IMR-90 (cell line): ENCODE measurements around the gene SGK1. TPM values are rescaled to one million over a fixed set of nuclear protein-coding genes. Genes with fewer than 3 reads are reported as not detected.

Experiments used
- ATAC-seq: fragments of 200-7000 bp; cut with Tn5 transposase; 2 replicates; pipeline ENCODE4 v1.9.1; 2020; ENCODE audit warnings: low read depth, mild to moderate bottlenecking, moderate library complexity
- BruUV-seq: library from RNA; stranded (reverse); fragments of 400-500 nt; replicated peaks from 2 replicates; lab custom pipeline; 2021; lab: Mats Ljungman, UMichigan
- CTCF ChIA-PET: fragments of 300-600 bp; formaldehyde crosslinking; extraction: SDS; loops from one replicate; lab custom pipeline; 2021; ENCODE audit warnings: antibody characterized with exemption; lab: Yijun Ruan, JAX
- POLR2A ChIA-PET: fragments of 300-600 bp; sonication (Branson Sonifier 250); formaldehyde crosslinking; loops from one replicate; lab custom pipeline; 2022; ENCODE audit warnings: antibody characterized with exemption; ENCODE audit not compliant: unreplicated experiment; lab: Charles Lee
- DNase-seq: peaks from one replicate; pipeline ENCODE4 v3.0.0; 2013
- H2AFZ ChIP-seq: replicated peaks from 2 replicates; pipeline ENCODE3; 2013; ENCODE audit warnings: low read length, mild to moderate bottlenecking; ENCODE audit not compliant: poor library complexity
- H2AK5ac ChIP-seq: 2 replicates; pipeline ENCODE4 v1.6.1; 2013; ENCODE audit warnings: low read depth, low read length, inconsistent platforms
- H2AK9ac ChIP-seq: replicated peaks from 2 replicates; pipeline ENCODE3; 2013; ENCODE audit warnings: mild to moderate bottlenecking, low read depth, low read length, moderate library complexity; ENCODE audit not compliant: poor library complexity
- H2BK120ac ChIP-seq: 2 replicates; pipeline ENCODE4 v1.6.1; 2013; ENCODE audit warnings: low read depth, low read length, inconsistent platforms
- H2BK15ac ChIP-seq: 3 replicates; pipeline ENCODE4 v1.6.1; 2013; ENCODE audit warnings: low read depth, low read length, inconsistent platforms
- H2BK20ac ChIP-seq: 2 replicates; pipeline ENCODE4 v1.6.1; 2013; ENCODE audit warnings: low read depth, mild to moderate bottlenecking, inconsistent platforms, low read length, moderate library complexity
- H2BK5ac ChIP-seq: 2 replicates; pipeline ENCODE4 v1.6.1; 2013; ENCODE audit warnings: mild to moderate bottlenecking, low read depth, low read length, inconsistent platforms; ENCODE audit not compliant: poor library complexity, severe bottlenecking
- H3K14ac ChIP-seq: replicated peaks from 2 replicates; pipeline ENCODE4 v1.6.1; 2013; ENCODE audit warnings: low read depth, low read length, inconsistent platforms
- H3K18ac ChIP-seq: 2 replicates; pipeline ENCODE4 v1.6.1; 2013; ENCODE audit warnings: low read depth, low read length, control low read depth
- H3K23ac ChIP-seq: 2 replicates; pipeline ENCODE4 v1.6.1; 2013; ENCODE audit warnings: low read depth, low read length, inconsistent platforms
- H3K27ac ChIP-seq: 2 replicates; pipeline ENCODE4 v1.5.1; 2013; ENCODE audit warnings: mild to moderate bottlenecking, control low read depth, low read length; ENCODE audit not compliant: insufficient read depth
- H3K27me3 ChIP-seq: 2 replicates; pipeline ENCODE4 v1.6.1; 2013; ENCODE audit warnings: low read length; ENCODE audit not compliant: control insufficient read depth, insufficient read depth
- H3K36me3 ChIP-seq: 2 replicates; pipeline ENCODE4 v1.6.1; 2013; ENCODE audit warnings: low read length, mixed read lengths; ENCODE audit not compliant: control insufficient read depth, insufficient read depth
- H3K4ac ChIP-seq: 2 replicates; pipeline ENCODE4 v1.6.1; 2013; ENCODE audit warnings: low read depth, low read length, inconsistent platforms
- H3K4me1 ChIP-seq: 2 replicates; pipeline ENCODE4 v1.6.1; 2013; ENCODE audit warnings: low read length, mixed read lengths; ENCODE audit not compliant: control insufficient read depth, insufficient read depth
- H3K4me2 ChIP-seq: 2 replicates; pipeline ENCODE4 v1.6.1; 2013; ENCODE audit warnings: low read depth, mild to moderate bottlenecking, control low read depth, low read length, moderate library complexity
- H3K4me3 ChIP-seq: 2 replicates; pipeline ENCODE4 v1.5.1; 2013; ENCODE audit warnings: low read depth, mild to moderate bottlenecking, control low read depth, low read length, moderate library complexity; ENCODE audit not compliant: insufficient read depth
- H3K56ac ChIP-seq: 2 replicates; pipeline ENCODE4 v1.6.1; 2013; ENCODE audit warnings: low read length, inconsistent platforms; ENCODE audit not compliant: insufficient read depth; ENCODE audit errors: extremely low read depth
- H3K79me1 ChIP-seq, 2 experiments: 2 replicates each; pipeline ENCODE4 v1.6.1; 2013; ENCODE audit warnings: low read length in 2 of 2, inconsistent platforms in 1 of 2, low read depth in 1 of 2
- H3K9ac ChIP-seq: 2 replicates; pipeline ENCODE4 v1.6.1; 2013; ENCODE audit warnings: low read depth, low read length, control low read depth
- H3K9me1 ChIP-seq: 2 replicates; pipeline ENCODE4 v1.6.1; 2013; ENCODE audit warnings: low read length, inconsistent platforms; ENCODE audit not compliant: insufficient read depth
- H3K9me3 ChIP-seq: 2 replicates; pipeline ENCODE4 v1.6.1; 2013; ENCODE audit warnings: low read length; ENCODE audit not compliant: control insufficient read depth, insufficient read depth
- H4K20me1 ChIP-seq: 2 replicates; pipeline ENCODE4 v1.6.1; 2013; ENCODE audit warnings: low read length, inconsistent platforms; ENCODE audit not compliant: insufficient read depth
- H4K5ac ChIP-seq: 2 replicates; pipeline ENCODE4 v1.6.1; 2013; ENCODE audit warnings: mild to moderate bottlenecking, low read depth, low read length, control low read depth
- H4K8ac ChIP-seq, 2 experiments: 2 replicates each; pipeline ENCODE4 v1.6.1; 2013; ENCODE audit warnings: low read depth in 2 of 2, low read length in 2 of 2, control low read depth in 1 of 2, inconsistent platforms in 1 of 2
- H4K91ac ChIP-seq: 2 replicates; pipeline ENCODE4 v1.6.1; 2013; ENCODE audit warnings: low read depth, low read length, inconsistent platforms; ENCODE audit not compliant: insufficient read depth
- BHLHE40 ChIP-seq: fragments of 150-350 bp; IDR thresholded peaks from 2 replicates; pipeline ENCODE4 v1.6.1; 2016; ENCODE audit warnings: mild to moderate bottlenecking, low read depth, low read length
- CEBPB ChIP-seq: IDR thresholded peaks from 2 replicates; pipeline ENCODE4 v1.6.1; 2012; ENCODE audit warnings: low read depth, low read length, improper control_type of control experiment
- CHD1 ChIP-seq: IDR thresholded peaks from 2 replicates; pipeline ENCODE4 v1.6.1; 2012; ENCODE audit warnings: low read depth, low read length, improper control_type of control experiment
- CTCF ChIP-seq: conservative IDR thresholded peaks from 2 replicates; pipeline ENCODE4 v1.5.1; 2012; ENCODE audit warnings: mild to moderate bottlenecking, low read depth, low read length, improper control_type of control experiment
- FOS ChIP-seq: fragments of 150-350 bp; IDR thresholded peaks from 2 replicates; pipeline ENCODE4 v1.6.1; 2016; ENCODE audit warnings: low read depth, low read length
- MAFK ChIP-seq: IDR thresholded peaks from 2 replicates; pipeline ENCODE4 v1.6.1; 2012; ENCODE audit warnings: low read depth, low read length, improper control_type of control experiment
- MAZ ChIP-seq: IDR thresholded peaks from 2 replicates; pipeline ENCODE4 v1.6.1; 2012; ENCODE audit warnings: low read depth, mild to moderate bottlenecking, low read length, improper control_type of control experiment, moderate library complexity, borderline replicate concordance
- MXI1 ChIP-seq: IDR thresholded peaks from 2 replicates; pipeline ENCODE4 v1.6.1; 2012; ENCODE audit warnings: low read depth, mild to moderate bottlenecking, low read length, moderate library complexity, borderline replicate concordance
- NFE2L2 ChIP-seq: fragments of 150-350 bp; IDR thresholded peaks from 2 replicates; pipeline ENCODE4 v1.6.1; 2016; ENCODE audit warnings: low read depth, mild to moderate bottlenecking, low read length
- POLR2A ChIP-seq: IDR thresholded peaks from 2 replicates; pipeline ENCODE4 v1.6.1; 2012; ENCODE audit warnings: mild to moderate bottlenecking, low read depth, low read length
- RAD21 ChIP-seq: IDR thresholded peaks from 2 replicates; pipeline ENCODE4 v1.6.1; 2012; ENCODE audit warnings: low read length, improper control_type of control experiment
- RCOR1 ChIP-seq: IDR thresholded peaks from 2 replicates; pipeline ENCODE4 v1.6.1; 2012; ENCODE audit warnings: mild to moderate bottlenecking, low read length, improper control_type of control experiment; ENCODE audit not compliant: insufficient replicate concordance
- RFX5 ChIP-seq: IDR thresholded peaks from 2 replicates; pipeline ENCODE4 v1.8.0; 2012; ENCODE audit warnings: low read depth, mild to moderate bottlenecking, low read length, moderate library complexity
- SMC3 ChIP-seq: fragments of 150-350 bp; IDR thresholded peaks from 2 replicates; pipeline ENCODE4 v1.6.1; 2016; ENCODE audit warnings: low read depth, mild to moderate bottlenecking, antibody characterized with exemption, low read length, moderate library complexity
- USF2 ChIP-seq: fragments of 150-350 bp; IDR thresholded peaks from 2 replicates; pipeline ENCODE4 v1.6.1; 2017; ENCODE audit warnings: mild to moderate bottlenecking, antibody characterized with exemption, low read length, low read depth
- WGBS, 2 experiments: methylation state at CpG; one replicate each; pipeline versions ENCODE4 v1.1.5 to v1.1.7; 2013; ENCODE audit warnings: missing lambda C conversion rate in 2 of 2; ENCODE audit not compliant: insufficient read length in 1 of 2; ENCODE audit errors: extremely low coverage in 2 of 2; 5-methylcytosine and 5-hydroxymethylcytosine counted together
- dilution Hi-C: fragments of 300-500 bp; cut with HindIII; formaldehyde crosslinking; loops from one replicate; pipeline ENCODE4 v1.14.3; 2018; ENCODE audit warnings: low sequenced_read_pairs; ENCODE audit not compliant: unreplicated experiment
- in situ Hi-C: fragments of 300-500 bp; cut with MboI; formaldehyde crosslinking; loops from 3 replicates; pipeline ENCODE4 v1.14.3; 2019; ENCODE audit warnings: low sequenced_read_pairs, inconsistent platforms, mixed read lengths
- intact Hi-C: fragments of 100-400 bp; cut with micrococcal nuclease; formaldehyde crosslinking; loops from 2 replicates; pipeline ENCODE4 v1.10.0; 2022
- polyA plus RNA-seq, 3 experiments: library from polyadenylated mRNA; depleted of rRNA; stranded (reverse); fragments of >200 nt; gene quantifications; 2 replicates each; pipeline ENCODE4 v1.2.3, GENCODE V29; 2012; ENCODE audit warnings: low replicate concordance in 1 of 3
- total RNA-seq: library from RNA; depleted of rRNA; stranded (reverse); fragments of >200 nt; gene quantifications from 2 replicates; pipeline ENCODE4 v1.2.3, GENCODE V29; 2012
- TF ChIP-seq, protein P1 (sequence below): fragments of 150-350 bp; IDR thresholded peaks from 2 replicates; pipeline ENCODE4 v1.6.1; 2016; ENCODE audit warnings: low read depth, mild to moderate bottlenecking, low read length, moderate library complexity, borderline replicate concordance

Gene SGK1
- total and polyA plus RNA-seq, 2 of the 4 experiments (the other 2 are of a cell fraction), result 121 to 255 TPM

DNA sequence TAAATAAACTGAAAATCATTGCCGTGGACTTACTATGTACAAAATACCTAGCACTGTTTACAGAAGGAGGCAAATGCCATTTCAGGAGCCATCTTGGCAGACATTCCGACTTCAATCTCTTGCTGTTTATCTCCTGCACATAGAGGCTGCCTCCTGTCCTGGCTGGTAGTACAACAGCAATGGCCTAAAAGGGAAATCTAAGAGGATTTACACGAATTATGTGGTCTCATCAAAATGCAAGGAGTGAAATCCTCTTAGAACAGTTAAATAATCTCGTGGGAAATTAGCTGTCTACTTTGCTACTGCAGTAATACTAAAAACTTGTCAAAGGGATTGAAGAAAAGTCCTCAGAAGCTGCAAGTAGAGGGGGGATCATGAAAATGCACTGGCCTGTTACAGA, 183.3 kb downstream of the SGK1 start:
- no peaks in the 10 kb centered on the region for H3K36me3 ChIP-seq
- TF ChIP-seq NFE2L2, result no peak
- TF ChIP-seq MXI1, result no peak
- TF ChIP-seq CEBPB, result no peak
- no peak for TF ChIP-seq POLR2A
- TF ChIP-seq CTCF, result no peak
- no peak for TF ChIP-seq RAD21
- TF ChIP-seq BHLHE40, result no peak
- TF ChIP-seq RCOR1, result no peak
- no peak for TF ChIP-seq CHD1
- TF ChIP-seq SMC3, result no peak
- no peak for TF ChIP-seq MAZ
- no peak for TF ChIP-seq USF2
- TF ChIP-seq, protein P1, sequence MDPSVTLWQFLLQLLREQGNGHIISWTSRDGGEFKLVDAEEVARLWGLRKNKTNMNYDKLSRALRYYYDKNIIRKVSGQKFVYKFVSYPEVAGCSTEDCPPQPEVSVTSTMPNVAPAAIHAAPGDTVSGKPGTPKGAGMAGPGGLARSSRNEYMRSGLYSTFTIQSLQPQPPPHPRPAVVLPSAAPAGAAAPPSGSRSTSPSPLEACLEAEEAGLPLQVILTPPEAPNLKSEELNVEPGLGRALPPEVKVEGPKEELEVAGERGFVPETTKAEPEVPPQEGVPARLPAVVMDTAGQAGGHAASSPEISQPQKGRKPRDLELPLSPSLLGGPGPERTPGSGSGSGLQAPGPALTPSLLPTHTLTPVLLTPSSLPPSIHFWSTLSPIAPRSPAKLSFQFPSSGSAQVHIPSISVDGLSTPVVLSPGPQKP, result no peak
- no peak for TF ChIP-seq MAFK
- no peak for TF ChIP-seq FOS
- no peak for TF ChIP-seq RFX5
- H3K4me2 ChIP-seq, result no peak overlapping the region
- H3K56ac ChIP-seq, result no peak overlapping the region
- no peak overlapping the region for H3K18ac ChIP-seq
- H3K79me1 ChIP-seq, result no peaks in the 10 kb centered on the region
- H3K9me3 ChIP-seq, result no peaks in the 10 kb centered on the region
- BruUV-seq, result no TSS peak
- H3K4ac ChIP-seq, result no peak overlapping the region
- intact Hi-C loops (no loop called here), dilution Hi-C loops (no loop called here), in situ Hi-C loops (loop anchor here (25.0 kb wide), 1 partner anchor 1303 kb away; no protein-coding TSS in a partner anchor)
- H3K27me3 ChIP-seq, result no peaks in the 10 kb centered on the region
- no peak overlapping the region for H2BK20ac ChIP-seq
- H3K4me1 ChIP-seq, result 0 out of 2 replicates have a peak, but pooled peaks cover 2% of the 10 kb centered on the region
- ChIA-PET CTCF (no interaction called here), POLR2A (no interaction called here)
- H3K9me1 ChIP-seq, result no peaks in the 10 kb centered on the region
- H4K20me1 ChIP-seq, result no peaks in the 10 kb centered on the region
- 71% methylated on average over 1 of the region's 4 CpGs; no CpG with 5 or more reads in 1 of the 2 experiments for WGBS, 2 experiments
- no peak overlapping the region for H3K4me3 ChIP-seq
- no peak overlapping the region for H2BK120ac ChIP-seq
- no peak overlapping the region for H3K9ac ChIP-seq
- no peak overlapping the region for H2AFZ ChIP-seq
- no peak overlapping the region for H2AK9ac ChIP-seq
- no peak overlapping the region for H3K14ac ChIP-seq
- no peak overlapping the region for H3K23ac ChIP-seq
- H4K8ac ChIP-seq, result no peak overlapping the region
- no peak overlapping the region for H2BK15ac ChIP-seq
- H3K27ac ChIP-seq, result no peak overlapping the region
- no peak for DNase-seq
- no peak overlapping the region for H4K5ac ChIP-seq
- H2BK5ac ChIP-seq, result no peak overlapping the region
- ATAC-seq, result no peak
- no peak overlapping the region for H4K91ac ChIP-seq
- H2AK5ac ChIP-seq, result no peak overlapping the region
